Astrocyte of the cerebellum (primary cell): Measurements from ENCODE around the gene MC4R.

ENCODE experiments used
- DNase-seq: peaks from one replicate; pipeline ENCODE4 v3.0.0-alpha.2; 2011; ENCODE audit warnings: low read depth
- H3K4me3 ChIP-seq: 2 replicates; pipeline ENCODE4 v1.5.1; 2011; ENCODE audit warnings: mild to moderate bottlenecking, low read depth, low read length, moderate library complexity
- CTCF ChIP-seq: IDR thresholded peaks from 2 replicates; pipeline ENCODE4 v1.5.1; 2012; ENCODE audit warnings: low read length, low read depth, moderate library complexity, mild to moderate bottlenecking; ENCODE audit errors: missing control alignments
- in situ Hi-C: cut with HindIII; loops from 2 replicates; pipeline ENCODE4 v1.10.0; 2017; ENCODE audit warnings: low sequenced_read_pairs

Gene MC4R

GRCh38 chr18:60339018-60339417 is 33.6 kb downstream of the MC4R start:
- no peak overlapping the region for H3K4me3 ChIP-seq
- no peak for DNase-seq
- no peak for TF ChIP-seq CTCF
- in situ Hi-C loops, result no loop called here

- DNase-seq, result no peak
- TF ChIP-seq CTCF, result no peak
- no peak overlapping the region for H3K4me3 ChIP-seq
- in situ Hi-C loops, result no loop called here
These were observed 40.7 kb downstream of the MC4R start for GRCh38 chr18:60331890-60332289.

- no peak for TF ChIP-seq CTCF
- in situ Hi-C loops, result no loop called here
- no peak for DNase-seq
- no peak overlapping the region for H3K4me3 ChIP-seq
These were observed 43.4 kb downstream of the MC4R start for GRCh38 chr18:60329131-60329530.

DNA sequence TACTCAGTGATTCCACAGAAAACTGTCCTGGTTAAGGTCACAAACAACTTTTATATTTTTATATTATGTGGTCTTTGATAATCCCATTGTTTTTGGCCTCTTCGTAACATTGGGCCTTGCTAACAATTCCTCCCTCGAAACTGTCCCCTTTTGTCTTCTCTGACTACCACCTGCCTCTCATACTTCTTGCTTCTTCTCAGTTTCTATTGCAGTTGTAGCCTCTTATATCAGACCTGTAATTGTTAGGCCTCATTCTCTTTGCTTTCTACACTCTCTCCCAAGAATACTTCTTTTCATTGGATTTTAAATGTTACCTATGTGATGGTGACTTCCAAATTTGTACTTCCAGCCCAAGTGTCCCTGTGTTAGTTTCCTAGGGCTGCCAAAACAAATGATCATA is 44.7 kb downstream of the MC4R start:
- in situ Hi-C loops, result no loop called here
- DNase-seq, result no peak
- TF ChIP-seq CTCF, result no peak
- no peak overlapping the region for H3K4me3 ChIP-seq

DNA sequence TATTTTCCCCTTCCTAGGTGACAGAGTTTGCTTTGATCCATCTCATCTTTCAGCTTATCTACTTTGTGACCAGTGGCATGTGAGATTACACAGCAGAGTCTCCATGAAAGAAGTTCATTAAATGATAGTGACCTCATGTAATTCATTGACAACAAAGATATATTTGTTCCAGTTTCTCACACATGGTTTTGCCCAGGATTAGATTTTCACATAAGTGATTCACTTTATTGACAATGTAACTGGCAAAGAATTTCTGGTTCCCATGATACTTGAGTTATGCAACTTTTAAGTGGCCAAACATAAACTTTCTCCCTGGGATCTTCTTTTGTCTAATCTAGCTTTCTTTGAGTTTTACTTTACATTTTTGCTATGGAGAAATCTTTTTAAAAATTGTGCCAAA is 50.0 kb downstream of the MC4R start:
- in situ Hi-C loops, result no loop called here
- TF ChIP-seq CTCF, result no peak
- DNase-seq, result no peak
- H3K4me3 ChIP-seq, result no peak overlapping the region
